HG02571 (cell line): Measurements from ENCODE around the gene NT5DC4.

Experiments
- ATAC-seq: cut with Tn5 transposase; IDR thresholded peaks from one replicate; pipeline ENCODE4 v1.9.1; 2021; ENCODE audit warnings: mild to moderate bottlenecking, moderate library complexity; ENCODE audit not compliant: unreplicated experiment

Gene NT5DC4

DNA sequence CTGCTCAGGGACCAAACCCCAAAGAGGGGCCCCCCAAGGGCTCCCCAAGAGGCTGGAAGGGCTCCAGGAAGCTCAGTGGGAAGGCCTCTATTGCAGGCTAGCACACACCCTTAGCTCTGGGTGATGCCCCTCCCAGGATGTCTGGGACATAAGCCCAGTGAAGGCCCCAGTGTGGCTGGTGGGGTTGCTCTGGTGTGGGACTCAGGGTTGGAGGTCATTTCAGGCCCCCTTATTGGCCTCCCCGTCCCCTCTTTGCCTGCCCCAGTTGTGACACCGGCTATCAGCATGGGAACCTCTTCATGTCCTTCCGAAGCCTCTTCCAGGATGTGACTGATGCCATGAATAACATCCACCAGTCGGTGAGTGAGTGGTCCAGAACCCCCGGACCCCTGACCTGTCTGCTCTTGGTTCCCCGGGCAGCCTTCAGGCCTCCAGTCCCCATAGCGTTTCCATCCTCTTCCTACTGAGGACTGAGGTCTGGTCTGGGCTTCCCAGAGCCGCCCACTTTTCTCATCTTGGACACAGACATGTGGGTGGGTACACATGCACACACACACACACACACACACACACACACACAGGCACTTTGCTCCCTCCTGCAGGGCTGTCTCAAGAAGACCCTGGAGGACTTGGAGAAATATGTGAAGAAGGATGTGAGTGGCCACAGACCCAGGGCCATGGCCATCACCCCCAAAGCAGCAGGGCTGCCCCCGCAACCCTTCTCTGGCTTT, 2.2 kb downstream of the NT5DC4 start:
- no peak for ATAC-seq

- ATAC-seq: no peak
Measured at GRCh38 chr2:112723547-112723940, 2.7 kb downstream of the NT5DC4 start.

DNA sequence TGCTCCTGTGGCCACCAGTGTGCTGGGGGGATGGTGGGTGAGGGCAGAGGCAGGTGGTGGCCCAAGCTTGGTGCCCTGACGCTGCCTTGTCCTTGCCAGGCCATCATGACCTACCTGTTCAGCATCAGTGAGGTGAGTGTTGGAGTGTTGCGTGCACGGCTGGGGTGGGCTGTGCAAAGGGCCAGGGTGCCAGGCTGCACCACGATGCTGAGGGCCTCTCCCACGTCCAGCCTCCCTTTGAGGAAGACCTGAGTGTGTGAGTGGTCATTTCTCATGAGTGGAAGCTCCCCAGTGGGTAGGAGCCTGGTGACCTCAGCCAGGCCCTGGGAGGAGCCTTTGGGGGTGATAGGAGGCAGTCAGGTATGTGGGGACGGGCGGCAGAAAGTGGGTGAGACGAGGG, 3.2 kb downstream of the NT5DC4 start:
- no peak for ATAC-seq

- no peak for ATAC-seq
Measured at GRCh38 chr2:112724591-112725525, 4.0 kb downstream of the NT5DC4 start.

GRCh38 chr2:112725545-112726457, 5.0 kb downstream of the NT5DC4 start:
- peak; percentile 37 for ATAC-seq

DNA sequence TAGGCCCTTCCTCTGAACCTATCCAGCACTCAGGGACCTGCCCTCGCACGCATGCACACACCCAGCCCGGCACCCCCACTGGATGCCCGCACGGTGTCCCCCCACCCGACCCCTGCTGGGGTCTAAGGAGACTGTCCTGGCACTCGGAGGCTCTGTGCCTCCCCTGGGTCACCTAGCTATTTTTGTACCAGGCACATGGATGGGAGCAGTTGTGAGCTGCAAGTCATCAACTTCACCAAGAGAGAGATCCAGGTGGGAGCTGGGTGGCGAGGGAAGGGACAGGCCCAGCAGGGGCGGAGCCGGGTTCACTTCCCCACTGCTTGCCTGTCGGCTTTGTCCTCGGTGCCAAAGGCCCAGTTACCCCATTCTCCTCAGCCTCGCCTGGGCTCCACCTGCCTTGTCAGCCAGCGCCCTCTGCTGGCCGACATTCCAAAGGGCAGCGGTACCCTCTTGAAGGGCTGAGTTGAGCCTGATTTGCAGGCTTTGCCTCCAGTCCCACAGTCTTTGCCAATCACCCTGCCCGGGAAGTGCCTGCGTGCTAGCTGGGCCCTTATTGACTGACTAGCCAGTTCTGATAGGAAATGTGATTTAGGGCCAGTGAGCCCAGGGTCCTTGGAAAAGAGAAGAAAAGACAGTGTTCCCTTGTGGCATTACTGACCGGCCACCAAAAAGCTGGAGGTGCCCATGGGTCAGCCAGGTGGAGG, 5.8 kb downstream of the NT5DC4 start:
- ATAC-seq: peak; percentile 80

DNA sequence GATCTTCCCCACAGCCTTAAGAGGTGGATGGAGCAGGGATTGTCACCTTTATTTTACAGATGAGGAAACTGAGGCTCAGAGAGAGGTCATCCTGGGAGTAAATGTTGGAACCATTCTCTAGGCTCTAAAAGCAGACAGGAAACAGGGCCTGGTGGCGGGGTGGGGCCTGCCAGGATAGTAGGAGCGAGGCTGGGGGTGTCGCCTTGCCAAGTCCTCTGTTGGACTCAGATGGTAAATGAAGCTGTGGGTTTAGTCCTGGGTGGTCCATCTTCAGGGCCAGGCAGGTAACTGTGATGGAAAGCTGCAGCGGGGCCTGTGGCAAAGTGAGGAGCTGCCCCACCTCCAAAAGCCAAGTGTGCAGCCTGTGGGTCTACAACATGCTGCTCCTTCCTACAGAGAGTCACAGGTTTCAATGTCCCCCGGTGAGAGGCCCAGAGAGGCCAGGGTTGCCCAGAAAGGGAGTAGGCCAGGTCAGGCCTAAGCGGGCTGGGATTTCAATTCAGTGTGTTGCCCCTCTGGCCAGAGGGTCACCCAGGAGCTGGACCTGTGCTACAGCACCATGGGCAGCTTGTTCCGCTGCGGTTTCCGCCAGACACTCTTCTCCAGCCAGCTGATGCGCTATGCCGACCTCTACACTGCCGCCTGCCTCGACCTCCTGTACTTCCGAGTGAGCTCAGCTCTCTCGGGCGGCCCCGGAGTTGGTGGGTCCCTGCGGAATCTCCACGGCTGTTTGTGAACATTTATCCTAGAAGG, 6.6 kb downstream of the NT5DC4 start:
- ATAC-seq: no peak

DNA sequence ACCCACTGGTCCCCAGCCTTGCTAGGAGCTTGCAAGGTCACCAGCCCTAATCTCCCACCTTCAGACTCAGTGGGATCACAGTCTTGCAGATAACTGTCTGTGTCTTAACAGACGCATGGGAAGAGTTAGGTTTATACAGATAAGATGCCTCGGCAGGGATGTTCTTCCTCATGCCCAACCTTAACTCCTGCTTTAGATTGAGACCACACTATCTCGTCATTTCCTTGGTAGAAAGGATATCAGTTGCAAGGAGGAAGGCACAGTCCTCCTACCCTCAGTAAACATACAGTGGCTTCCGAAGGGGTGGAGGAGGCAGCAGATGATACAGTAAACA, 7.2 kb downstream of the NT5DC4 start:
- ATAC-seq: no peak

GRCh38 chr2:112728378-112729175, 7.8 kb downstream of the NT5DC4 start:
- no peak for ATAC-seq

- no peak for ATAC-seq
Measured at GRCh38 chr2:112730216-112730615, 9.4 kb downstream of the NT5DC4 start.

- no peak for ATAC-seq
Measured at GRCh38 chr2:112730791-112731190, 10.0 kb downstream of the NT5DC4 start.

GRCh38 chr2:112731479-112731878, 10.7 kb downstream of the NT5DC4 start:
- no peak for ATAC-seq

DNA sequence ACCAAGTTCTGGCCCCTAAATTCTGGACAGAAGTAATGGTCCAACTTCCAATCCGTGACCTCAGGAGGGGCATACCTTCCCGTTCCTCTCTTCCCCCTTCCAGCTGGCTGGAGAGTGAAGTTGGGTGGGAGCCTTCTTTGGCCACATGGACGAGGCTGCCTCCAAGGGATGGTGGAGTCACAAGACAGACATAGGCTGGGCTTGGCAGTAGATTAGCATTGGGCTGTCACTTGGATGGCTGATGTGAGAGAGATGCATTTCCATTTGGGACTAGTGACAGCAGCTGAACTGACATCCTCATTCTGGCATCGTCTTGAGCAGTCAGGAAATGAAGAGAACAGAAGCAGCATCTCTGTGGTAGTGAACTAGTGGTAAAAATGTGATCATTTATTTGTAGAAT, 12.6 kb downstream of the NT5DC4 start:
- no peak for ATAC-seq

GRCh38 chr2:112733871-112734270, 13.1 kb downstream of the NT5DC4 start:
- no peak for ATAC-seq

DNA sequence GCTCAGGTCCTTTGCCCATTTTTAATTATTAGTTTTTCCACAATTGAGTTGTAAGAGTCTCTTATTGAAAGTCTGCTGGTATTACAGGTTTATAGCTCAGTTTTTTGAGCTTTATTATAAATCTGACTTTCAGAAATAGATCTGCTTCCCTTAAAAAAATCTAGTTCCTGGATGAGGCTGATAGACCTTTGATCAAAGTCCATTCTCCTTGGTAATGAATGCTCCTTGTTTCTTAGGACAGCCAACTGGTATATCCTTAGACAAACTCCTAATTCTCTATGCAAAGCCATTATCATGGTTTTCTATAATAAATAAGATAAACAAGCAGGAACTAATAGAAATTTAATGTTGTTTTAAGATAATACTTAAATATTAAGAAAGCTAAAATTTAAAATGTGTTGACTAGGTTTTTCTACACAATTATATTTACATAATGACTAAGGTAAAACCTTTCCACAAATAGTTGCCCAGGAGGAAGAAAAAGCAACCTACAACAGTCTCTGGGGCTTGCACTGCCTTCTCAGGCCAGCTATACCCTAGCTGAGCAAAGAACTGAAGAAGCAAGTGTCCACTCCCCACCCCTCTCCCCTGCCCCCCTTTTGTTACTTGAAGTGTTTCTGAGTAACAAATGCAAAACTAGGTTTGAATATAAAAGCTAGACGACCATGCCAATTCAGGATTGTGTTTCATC, 16.9 kb downstream of the NT5DC4 start:
- no peak for ATAC-seq

DNA sequence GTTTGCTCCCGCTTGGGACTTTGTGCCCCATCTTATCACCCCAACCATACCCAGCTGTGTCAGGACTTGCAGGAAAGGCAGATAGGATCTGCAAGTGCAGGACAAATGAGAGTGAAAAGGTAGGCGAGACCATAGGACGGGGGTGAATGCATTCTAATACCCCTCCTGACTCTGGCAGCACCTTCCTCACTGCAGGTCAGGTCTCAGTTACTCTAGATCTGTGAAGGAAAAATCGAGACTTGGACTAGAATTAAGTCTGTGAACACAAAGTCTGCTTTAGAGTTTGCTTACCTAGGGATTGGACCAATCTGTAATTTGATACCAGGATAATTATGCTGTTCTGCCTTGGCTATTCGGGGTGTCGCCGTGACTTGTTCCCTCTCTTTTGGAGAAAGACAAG, 19.7 kb downstream of the NT5DC4 start:
- no peak for ATAC-seq

GRCh38 chr2:112749755-112750559, 29.1 kb downstream of the NT5DC4 start:
- ATAC-seq: no peak

DNA sequence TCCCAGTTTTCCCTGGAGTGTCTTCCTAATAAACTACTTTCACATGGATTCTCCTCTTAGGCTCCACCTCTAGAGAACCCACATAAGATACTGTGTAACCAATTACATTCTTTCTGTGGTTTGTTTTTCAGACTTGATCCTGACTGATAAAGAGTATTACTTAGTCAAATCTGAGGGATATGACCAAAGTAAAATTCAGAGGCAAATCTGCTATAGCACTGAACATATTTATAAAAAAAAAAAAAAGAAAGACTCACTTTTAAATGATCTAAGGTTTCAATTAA, 29.7 kb downstream of the NT5DC4 start:
- no peak for ATAC-seq
